HEK293 (cell line): Measurements from ENCODE around the gene EPS8.

Source experiments
- CTCF ChIA-PET: fragments of 350-600 bp; formaldehyde crosslinking; extraction: SDS; loops from one replicate; lab custom pipeline; 2021; ENCODE audit warnings: antibody characterized with exemption; lab: Yijun Ruan, JAX
- POLR2A ChIA-PET: fragments of 300-600 bp; formaldehyde crosslinking; extraction: SDS; loops from one replicate; lab custom pipeline; 2020; ENCODE audit warnings: antibody characterized with exemption, inconsistent platforms; lab: Yijun Ruan, JAX
- H3K27ac ChIP-seq: fragments of 200-500 bp; sonication (Bioruptor generic); 2 replicates; pipeline ENCODE4 v1.5.1; 2014; ENCODE audit warnings: low read depth, low read length, control low read depth, inconsistent platforms; ENCODE audit errors: extremely low read depth
- H3K36me3 ChIP-seq, 2 experiments: fragments of 200-500 bp in 1 of 2; sonication (Bioruptor generic) in 1 of 2; 1 replicate in 1 of 2; 2 replicates in 1 of 2; pipeline ENCODE4 v1.5.1; 2014 to 2017; ENCODE audit warnings: inconsistent platforms in 2 of 2, low read length in 2 of 2; ENCODE audit not compliant: control insufficient read depth in 2 of 2, insufficient read depth in 1 of 2
- H3K4me1 ChIP-seq: fragments of 200-500 bp; sonication (Bioruptor generic); 2 replicates; pipeline ENCODE4 v1.5.1; 2014; ENCODE audit warnings: mild to moderate bottlenecking, low read length, inconsistent platforms; ENCODE audit not compliant: control insufficient read depth, insufficient read depth
- H3K4me3 ChIP-seq: 2 replicates; pipeline ENCODE4 v1.5.1; 2011; ENCODE audit warnings: low read depth, mild to moderate bottlenecking, control low read depth, low read length, moderate library complexity
- H3K9me3 ChIP-seq: fragments of 200-500 bp; sonication (Bioruptor generic); 2 replicates; pipeline ENCODE4 v1.5.1; 2014; ENCODE audit warnings: low read depth, low read length, inconsistent platforms; ENCODE audit not compliant: control insufficient read depth, insufficient read depth
- GFI1B ChIP-seq: fragments of 450-650 bp; formaldehyde crosslinking; IDR thresholded peaks from 2 replicates; pipeline ENCODE4 v1.5.1; 2016; ENCODE audit warnings: missing biosample characterization, missing genetic modification characterization
- KLF7 ChIP-seq: fragments of 450-650 bp; formaldehyde crosslinking; IDR thresholded peaks from 2 replicates; pipeline ENCODE4 v1.5.1; 2016; ENCODE audit warnings: missing biosample characterization, missing genetic modification characterization, borderline replicate concordance
- KLF9 ChIP-seq: fragments of 450-650 bp; formaldehyde crosslinking; IDR thresholded peaks from 2 replicates; pipeline ENCODE4 v1.5.1; 2016; ENCODE audit warnings: missing biosample characterization, missing genetic modification characterization, low read depth
- PRDM1 ChIP-seq: fragments of 450-650 bp; formaldehyde crosslinking; IDR thresholded peaks from 2 replicates; pipeline ENCODE4; 2016; ENCODE audit warnings: missing biosample characterization, missing genetic modification characterization
- SP7 ChIP-seq: fragments of 450-650 bp; formaldehyde crosslinking; IDR thresholded peaks from 2 replicates; pipeline ENCODE4 v1.5.1; 2016; ENCODE audit warnings: missing biosample characterization, missing genetic modification characterization
- TRIM28 ChIP-seq: IDR thresholded peaks from 2 replicates; pipeline ENCODE4 v1.6.1; 2011; ENCODE audit warnings: low read length, control low read depth, borderline replicate concordance
- ZBTB21 ChIP-seq: fragments of 450-650 bp; formaldehyde crosslinking; IDR thresholded peaks from 2 replicates; pipeline ENCODE4 v1.5.1; 2017; ENCODE audit warnings: missing biosample characterization, missing genetic modification characterization
- ZNF121 ChIP-seq: fragments of 450-650 bp; formaldehyde crosslinking; IDR thresholded peaks from 2 replicates; pipeline ENCODE4 v1.5.1; 2016; ENCODE audit warnings: missing biosample characterization, missing genetic modification characterization
- ZNF157 ChIP-seq: fragments of 450-650 bp; formaldehyde crosslinking; IDR thresholded peaks from 2 replicates; pipeline ENCODE4 v1.5.1; 2016; ENCODE audit warnings: missing biosample characterization, missing genetic modification characterization
- ZNF221 ChIP-seq: fragments of 450-650 bp; formaldehyde crosslinking; IDR thresholded peaks from 2 replicates; pipeline ENCODE4 v1.5.1; 2017; ENCODE audit warnings: missing biosample characterization, missing genetic modification characterization, borderline replicate concordance
- ZNF335 ChIP-seq: fragments of 450-650 bp; formaldehyde crosslinking; conservative IDR thresholded peaks from 2 replicates; pipeline ENCODE4 v1.5.1; 2016; ENCODE audit warnings: missing biosample characterization, missing genetic modification characterization
- ZNF354C ChIP-seq: fragments of 450-650 bp; formaldehyde crosslinking; IDR thresholded peaks from 2 replicates; pipeline ENCODE4 v1.5.1; 2016; ENCODE audit warnings: missing biosample characterization, missing genetic modification characterization, low read depth, borderline replicate concordance
- ZNF621 ChIP-seq: fragments of 450-650 bp; formaldehyde crosslinking; IDR thresholded peaks from 2 replicates; pipeline ENCODE4 v1.5.1; 2017; ENCODE audit warnings: missing biosample characterization, missing genetic modification characterization
- TF ChIP-seq, protein P1 (sequence below): fragments of 450-650 bp; formaldehyde crosslinking; IDR thresholded peaks from 2 replicates; pipeline ENCODE4 v1.5.1; 2017; ENCODE audit warnings: missing biosample characterization, missing genetic modification characterization
- TF ChIP-seq, protein P2 (sequence below): fragments of 450-650 bp; formaldehyde crosslinking; IDR thresholded peaks from 2 replicates; pipeline ENCODE4 v1.5.1; 2017; ENCODE audit warnings: missing biosample characterization, missing genetic modification characterization
- TF ChIP-seq, protein P3 (sequence below): fragments of 450-650 bp; formaldehyde crosslinking; IDR thresholded peaks from 2 replicates; pipeline ENCODE4 v1.5.1; 2016; ENCODE audit warnings: missing biosample characterization, missing genetic modification characterization
- TF ChIP-seq, protein P4 (sequence below): fragments of 450-650 bp; formaldehyde crosslinking; optimal IDR thresholded peaks from 2 replicates; pipeline ENCODE3; 2016; ENCODE audit warnings: missing biosample characterization, mild to moderate bottlenecking, missing genetic modification characterization
- TF ChIP-seq, protein P5 (sequence below): fragments of 450-650 bp; formaldehyde crosslinking; IDR thresholded peaks from 2 replicates; pipeline ENCODE4 v1.5.1; 2016; ENCODE audit warnings: missing biosample characterization, missing genetic modification characterization
- TF ChIP-seq, protein P6 (sequence below): fragments of 450-650 bp; IDR thresholded peaks from 2 replicates; pipeline ENCODE4 v1.5.1; 2018; ENCODE audit warnings: missing biosample characterization, missing genetic modification characterization
- TF ChIP-seq, protein P7 (sequence below): fragments of 450-650 bp; formaldehyde crosslinking; IDR thresholded peaks from 2 replicates; pipeline ENCODE4 v1.5.1; 2016; ENCODE audit warnings: missing biosample characterization, missing genetic modification characterization

The EPS8 gene

DNA sequence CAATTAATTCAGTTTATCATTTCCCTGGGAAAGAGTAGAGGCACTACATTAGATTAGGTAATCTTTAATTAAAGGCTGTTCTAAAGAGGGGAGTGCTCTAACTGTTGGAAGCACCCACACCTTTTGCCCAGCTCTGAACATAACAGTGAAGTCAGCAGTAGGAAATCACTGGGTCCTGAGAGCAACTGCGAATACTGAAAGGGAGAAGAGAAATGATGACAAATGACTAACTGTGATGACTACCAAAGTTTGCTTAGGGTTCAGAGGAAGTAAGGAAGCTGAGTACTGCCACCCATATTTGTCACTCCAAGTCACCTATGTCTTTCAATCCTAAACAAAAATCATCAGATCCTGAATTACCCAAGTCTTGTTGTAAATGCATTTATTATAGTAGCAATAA, 140.6 kb downstream of the EPS8 start:
- ChIA-PET POLR2A (no interaction called here), CTCF (no interaction called here)
- Histone ChIP-seq H3K36me3 (peaks cover 0 to 5% of the 10 kb centered on the region in 2 experiments; a peak in 1 of 3 replicates), H3K4me3 (no peak overlapping the region), H3K27ac (no peak overlapping the region), H3K4me1 (no peaks in the 10 kb centered on the region), H3K9me3 (no peaks in the 10 kb centered on the region)
- no peak for TF ChIP-seq ZBTB21 (tag by site-specific recombination)
- no peak for TF ChIP-seq KLF7 (tag by site-specific recombination)

DNA sequence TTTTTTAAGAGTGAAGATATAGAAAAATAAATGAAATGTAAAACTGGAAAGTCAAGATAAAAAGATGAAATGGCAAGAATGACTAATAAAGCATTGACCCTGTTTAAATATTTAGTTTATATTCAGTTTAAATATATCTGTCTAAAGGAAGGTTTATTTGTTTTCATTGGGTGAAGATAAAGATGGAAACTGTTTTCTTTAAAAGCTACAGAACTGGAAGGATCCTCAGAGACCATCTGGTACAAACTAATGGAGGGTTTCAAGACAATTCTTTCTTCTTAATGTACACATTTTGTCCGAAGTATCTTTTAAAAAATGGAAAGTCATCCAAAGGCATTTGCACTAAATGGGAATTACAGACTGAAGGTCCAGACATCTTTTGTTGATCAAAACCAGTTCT, 142.6 kb downstream of the EPS8 start:
- H3K4me3 ChIP-seq = no peak overlapping the region
- TF ChIP-seq GFI1B (tag by site-specific recombination) (no peak), ZNF121 (no peak), KLF7 (tag by site-specific recombination) (no peak), ZNF621 (tag by site-specific recombination) (no peak), KLF9 (tag by site-specific recombination) (no peak)
- TF ChIP-seq, protein P1, sequence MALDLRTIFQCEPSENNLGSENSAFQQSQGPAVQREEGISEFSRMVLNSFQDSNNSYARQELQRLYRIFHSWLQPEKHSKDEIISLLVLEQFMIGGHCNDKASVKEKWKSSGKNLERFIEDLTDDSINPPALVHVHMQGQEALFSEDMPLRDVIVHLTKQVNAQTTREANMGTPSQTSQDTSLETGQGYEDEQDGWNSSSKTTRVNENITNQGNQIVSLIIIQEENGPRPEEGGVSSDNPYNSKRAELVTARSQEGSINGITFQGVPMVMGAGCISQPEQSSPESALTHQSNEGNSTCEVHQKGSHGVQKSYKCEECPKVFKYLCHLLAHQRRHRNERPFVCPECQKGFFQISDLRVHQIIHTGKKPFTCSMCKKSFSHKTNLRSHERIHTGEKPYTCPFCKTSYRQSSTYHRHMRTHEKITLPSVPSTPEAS = no peak
- TF ChIP-seq, protein P2, sequence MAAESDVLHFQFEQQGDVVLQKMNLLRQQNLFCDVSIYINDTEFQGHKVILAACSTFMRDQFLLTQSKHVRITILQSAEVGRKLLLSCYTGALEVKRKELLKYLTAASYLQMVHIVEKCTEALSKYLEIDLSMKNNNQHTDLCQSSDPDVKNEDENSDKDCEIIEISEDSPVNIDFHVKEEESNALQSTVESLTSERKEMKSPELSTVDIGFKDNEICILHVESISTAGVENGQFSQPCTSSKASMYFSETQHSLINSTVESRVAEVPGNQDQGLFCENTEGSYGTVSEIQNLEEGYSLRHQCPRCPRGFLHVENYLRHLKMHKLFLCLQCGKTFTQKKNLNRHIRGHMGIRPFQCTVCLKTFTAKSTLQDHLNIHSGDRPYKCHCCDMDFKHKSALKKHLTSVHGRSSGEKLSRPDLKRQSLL (tag by site-specific recombination) = no peak
- TF ChIP-seq, protein P3, sequence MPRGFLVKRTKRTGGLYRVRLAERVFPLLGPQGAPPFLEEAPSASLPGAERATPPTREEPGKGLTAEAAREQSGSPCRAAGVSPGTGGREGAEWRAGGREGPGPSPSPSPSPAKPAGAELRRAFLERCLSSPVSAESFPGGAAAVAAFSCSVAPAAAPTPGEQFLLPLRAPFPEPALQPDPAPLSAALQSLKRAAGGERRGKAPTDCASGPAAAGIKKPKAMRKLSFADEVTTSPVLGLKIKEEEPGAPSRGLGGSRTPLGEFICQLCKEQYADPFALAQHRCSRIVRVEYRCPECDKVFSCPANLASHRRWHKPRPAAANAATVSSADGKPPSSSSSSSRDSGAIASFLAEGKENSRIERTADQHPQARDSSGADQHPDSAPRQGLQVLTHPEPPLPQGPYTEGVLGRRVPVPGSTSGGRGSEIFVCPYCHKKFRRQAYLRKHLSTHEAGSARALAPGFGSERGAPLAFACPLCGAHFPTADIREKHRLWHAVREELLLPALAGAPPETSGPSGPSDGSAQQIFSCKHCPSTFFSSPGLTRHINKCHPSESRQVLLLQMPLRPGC (tag by site-specific recombination) = no peak
- TF ChIP-seq, protein P4, sequence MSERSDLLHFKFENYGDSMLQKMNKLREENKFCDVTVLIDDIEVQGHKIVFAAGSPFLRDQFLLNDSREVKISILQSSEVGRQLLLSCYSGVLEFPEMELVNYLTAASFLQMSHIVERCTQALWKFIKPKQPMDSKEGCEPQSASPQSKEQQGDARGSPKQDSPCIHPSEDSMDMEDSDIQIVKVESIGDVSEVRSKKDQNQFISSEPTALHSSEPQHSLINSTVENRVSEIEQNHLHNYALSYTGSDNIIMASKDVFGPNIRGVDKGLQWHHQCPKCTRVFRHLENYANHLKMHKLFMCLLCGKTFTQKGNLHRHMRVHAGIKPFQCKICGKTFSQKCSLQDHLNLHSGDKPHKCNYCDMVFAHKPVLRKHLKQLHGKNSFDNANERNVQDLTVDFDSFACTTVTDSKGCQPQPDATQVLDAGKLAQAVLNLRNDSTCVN (tag by site-specific recombination) = no peak
- TF ChIP-seq, protein P5, sequence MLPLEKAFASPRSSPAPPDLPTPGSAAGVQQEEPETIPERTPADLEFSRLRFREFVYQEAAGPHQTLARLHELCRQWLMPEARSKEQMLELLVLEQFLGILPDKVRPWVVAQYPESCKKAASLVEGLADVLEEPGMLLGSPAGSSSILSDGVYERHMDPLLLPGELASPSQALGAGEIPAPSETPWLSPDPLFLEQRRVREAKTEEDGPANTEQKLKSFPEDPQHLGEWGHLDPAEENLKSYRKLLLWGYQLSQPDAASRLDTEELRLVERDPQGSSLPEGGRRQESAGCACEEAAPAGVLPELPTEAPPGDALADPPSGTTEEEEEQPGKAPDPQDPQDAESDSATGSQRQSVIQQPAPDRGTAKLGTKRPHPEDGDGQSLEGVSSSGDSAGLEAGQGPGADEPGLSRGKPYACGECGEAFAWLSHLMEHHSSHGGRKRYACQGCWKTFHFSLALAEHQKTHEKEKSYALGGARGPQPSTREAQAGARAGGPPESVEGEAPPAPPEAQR (tag by site-specific recombination) = no peak
- TF ChIP-seq, protein P6, sequence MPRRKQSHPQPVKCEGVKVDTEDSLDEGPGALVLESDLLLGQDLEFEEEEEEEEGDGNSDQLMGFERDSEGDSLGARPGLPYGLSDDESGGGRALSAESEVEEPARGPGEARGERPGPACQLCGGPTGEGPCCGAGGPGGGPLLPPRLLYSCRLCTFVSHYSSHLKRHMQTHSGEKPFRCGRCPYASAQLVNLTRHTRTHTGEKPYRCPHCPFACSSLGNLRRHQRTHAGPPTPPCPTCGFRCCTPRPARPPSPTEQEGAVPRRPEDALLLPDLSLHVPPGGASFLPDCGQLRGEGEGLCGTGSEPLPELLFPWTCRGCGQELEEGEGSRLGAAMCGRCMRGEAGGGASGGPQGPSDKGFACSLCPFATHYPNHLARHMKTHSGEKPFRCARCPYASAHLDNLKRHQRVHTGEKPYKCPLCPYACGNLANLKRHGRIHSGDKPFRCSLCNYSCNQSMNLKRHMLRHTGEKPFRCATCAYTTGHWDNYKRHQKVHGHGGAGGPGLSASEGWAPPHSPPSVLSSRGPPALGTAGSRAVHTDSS (tag by site-specific recombination) = no peak
- H3K4me1 ChIP-seq = no peaks in the 10 kb centered on the region
- POLR2A ChIA-PET = no interaction called here
- no peaks in the 10 kb centered on the region for H3K9me3 ChIP-seq
- H3K27ac ChIP-seq = no peak overlapping the region
- CTCF ChIA-PET = no interaction called here
- H3K36me3 ChIP-seq = peaks cover 0 to 5% of the 10 kb centered on the region in 2 experiments; a peak in 2 of 3 replicates

DNA sequence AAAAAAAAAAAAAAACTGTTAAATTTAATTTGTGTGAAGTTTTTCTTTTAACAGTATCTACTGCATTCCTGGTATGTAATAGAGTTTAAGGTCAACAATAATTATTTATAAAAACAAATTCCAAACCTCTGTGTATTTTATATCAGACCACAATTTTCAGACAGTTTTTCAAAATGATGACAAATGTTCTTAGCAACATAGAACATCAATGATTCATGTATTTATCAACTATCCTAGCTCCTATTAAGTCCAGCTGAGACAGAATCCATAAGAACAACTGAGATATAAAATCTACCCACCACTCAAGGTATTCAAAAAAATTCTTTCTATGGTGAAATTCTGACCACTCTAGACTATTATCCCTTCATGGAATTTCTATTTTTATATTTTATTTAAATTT, 144.5 kb downstream of the EPS8 start:
- no peaks in the 10 kb centered on the region for H3K9me3 ChIP-seq
- H3K4me3 ChIP-seq = no peak overlapping the region
- peaks cover 9 to 17% of the 10 kb centered on the region in 2 experiments; a peak in 2 of 3 replicates for H3K36me3 ChIP-seq
- ChIA-PET POLR2A (no interaction called here), CTCF (interaction anchor here (0.7 kb wide), 1 partner anchor 281 kb away, joined by 5 read pairs; no protein-coding TSS in a partner anchor)
- no peaks in the 10 kb centered on the region for H3K4me1 ChIP-seq
- no peak overlapping the region for H3K27ac ChIP-seq
- TF ChIP-seq ZNF354C (tag by site-specific recombination) (no peak), ZNF335 (no peak), ZNF221 (no peak), TRIM28 (no peak), SP7 (no peak), ZNF157 (tag by site-specific recombination) (no peak), PRDM1 (tag by site-specific recombination) (no peak)
- TF ChIP-seq, protein P7, sequence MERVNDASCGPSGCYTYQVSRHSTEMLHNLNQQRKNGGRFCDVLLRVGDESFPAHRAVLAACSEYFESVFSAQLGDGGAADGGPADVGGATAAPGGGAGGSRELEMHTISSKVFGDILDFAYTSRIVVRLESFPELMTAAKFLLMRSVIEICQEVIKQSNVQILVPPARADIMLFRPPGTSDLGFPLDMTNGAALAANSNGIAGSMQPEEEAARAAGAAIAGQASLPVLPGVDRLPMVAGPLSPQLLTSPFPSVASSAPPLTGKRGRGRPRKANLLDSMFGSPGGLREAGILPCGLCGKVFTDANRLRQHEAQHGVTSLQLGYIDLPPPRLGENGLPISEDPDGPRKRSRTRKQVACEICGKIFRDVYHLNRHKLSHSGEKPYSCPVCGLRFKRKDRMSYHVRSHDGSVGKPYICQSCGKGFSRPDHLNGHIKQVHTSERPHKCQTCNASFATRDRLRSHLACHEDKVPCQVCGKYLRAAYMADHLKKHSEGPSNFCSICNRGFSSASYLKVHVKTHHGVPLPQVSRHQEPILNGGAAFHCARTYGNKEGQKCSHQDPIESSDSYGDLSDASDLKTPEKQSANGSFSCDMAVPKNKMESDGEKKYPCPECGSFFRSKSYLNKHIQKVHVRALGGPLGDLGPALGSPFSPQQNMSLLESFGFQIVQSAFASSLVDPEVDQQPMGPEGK (tag by site-specific recombination) = no peak
